ENCODE measurements around the gene EXOSC9.

- TF ChIP-seq MXI1 (IDR thresholded peaks at IDR 0.05; ENCODE audit: low read depth, low read length) (no peak), ZNF217 (IDR thresholded peaks at IDR 0.05) (no peak), SUPT20H (IDR thresholded peaks at IDR 0.05; ENCODE audit: borderline replicate concordance, control insufficient read depth, low read depth, low read length) (no peak), ZNF207 (IDR thresholded peaks at IDR 0.05; ENCODE audit: borderline replicate concordance) (no peak)
Measured at GRCh38 chr4:121764303-121764701, 36.8 kb upstream of the EXOSC9 start.

Measured in GM12878 (cell line).